Measurements from ENCODE around the gene AADAC.

AADAC gene

GRCh38 chr3:151772825-151773480, 41.0 kb upstream of the AADAC start:
- no peak overlapping the region for H3K4me3 ChIP-seq (ENCODE audit: low read length)
- DNase-seq (ENCODE audit: low read depth) = no peak
- no peak for TF ChIP-seq CTCF (conservative IDR thresholded peaks at IDR 0.05; ENCODE audit: low read length)

- H3K4me3 ChIP-seq (ENCODE audit: low read length) = no peak overlapping the region
- no peak for TF ChIP-seq CTCF (conservative IDR thresholded peaks at IDR 0.05; ENCODE audit: low read length)
- no peak for DNase-seq (ENCODE audit: low read depth)
Observed at GRCh38 chr3:151774235-151774634, 39.7 kb upstream of the AADAC start.

- DNase-seq (ENCODE audit: low read depth) = no peak
- H3K4me3 ChIP-seq (ENCODE audit: low read length) = no peak overlapping the region
- TF ChIP-seq CTCF (conservative IDR thresholded peaks at IDR 0.05; ENCODE audit: low read length) = no peak
Observed at GRCh38 chr3:151774910-151775309, 39.0 kb upstream of the AADAC start.

GRCh38 chr3:151775314-151776258, 38.3 kb upstream of the AADAC start:
- TF ChIP-seq CTCF (conservative IDR thresholded peaks at IDR 0.05; ENCODE audit: low read length) = no peak
- DNase-seq (ENCODE audit: low read depth) = no peak

GRCh38 chr3:151776259-151776740, 37.6 kb upstream of the AADAC start:
- H3K4me3 ChIP-seq (ENCODE audit: low read length) = no peak overlapping the region
- no peak for TF ChIP-seq CTCF (conservative IDR thresholded peaks at IDR 0.05; ENCODE audit: low read length)
- DNase-seq (ENCODE audit: low read depth) = no peak

More at GRCh38 chr3:151775314-151776258, 38.3 kb upstream of the AADAC start:
- no peak overlapping the region for H3K4me3 ChIP-seq (ENCODE audit: low read length)

GRCh38 chr3:151777880-151778279, 36.0 kb upstream of the AADAC start:
- TF ChIP-seq CTCF (conservative IDR thresholded peaks at IDR 0.05; ENCODE audit: low read length) = no peak

More at GRCh38 chr3:151777880-151778279, 36.0 kb upstream of the AADAC start:
- no peak for DNase-seq (ENCODE audit: low read depth)
- H3K4me3 ChIP-seq (ENCODE audit: low read length) = no peak overlapping the region

Data from AG10803 (cell line).